ENCODE data around the gene TRAPPC12. TPM values are rescaled to one million over a fixed set of nuclear protein-coding genes. Genes with fewer than 3 reads are reported as not detected.

TRAPPC12 gene
- total RNA-seq, 1 experiment from 2014 or later: 85.0 TPM

GRCh38 chr2:3334392-3335345 lies 44.8 kb upstream of the TRAPPC12 start:
- no peak overlapping the region for H3K27ac Mint-ChIP-seq (ENCODE audit: unreplicated experiment)
- Histone ChIP-seq H3K36me3 (ENCODE audit: control insufficient read depth, insufficient read depth, low read length) (peaks cover 3% of the 10 kb centered on the region), H3K4me1 (no peaks in the 10 kb centered on the region), H3K4me3 (ENCODE audit: low read depth, low read length) (no peak overlapping the region), H3K9me3 (no peaks in the 10 kb centered on the region), H3K27me3 (replicated peaks; ENCODE audit: control insufficient read depth, insufficient read depth, low read length) (no peaks in the 10 kb centered on the region)
- no peaks in the 10 kb centered on the region for H3K27me3 Mint-ChIP-seq (ENCODE audit: insufficient read depth, unreplicated experiment)
- intact Hi-C loops (cut with micrococcal nuclease; ENCODE audit: unreplicated experiment): no loop called here
- ChIA-PET POLR2A (no interaction called here), CTCF (no interaction called here)
- H3K9me3 Mint-ChIP-seq (ENCODE audit: unreplicated experiment): peaks cover 13% of the 10 kb centered on the region
- no peak overlapping the region for H3K4me3 Mint-ChIP-seq (ENCODE audit: unreplicated experiment)
- H3K36me3 Mint-ChIP-seq (ENCODE audit: insufficient read depth, unreplicated experiment): peaks cover 19% of the 10 kb centered on the region
- no peak for TF ChIP-seq CTCF (IDR thresholded peaks at IDR 0.05; ENCODE audit: insufficient read depth in 1 of 2, low read depth in 1 of 2, low read length in 1 of 2, severe bottlenecking in 1 of 2, unreplicated experiment in 1 of 2)
- H3K4me1 Mint-ChIP-seq (ENCODE audit: low read depth, unreplicated experiment): no peaks in the 10 kb centered on the region
- no peak for DNase-seq
- no TSS peak for BruUV-seq (replicated peaks)

- no peak overlapping the region for H3K4me3 ChIP-seq (ENCODE audit: low read depth, low read length)
- Mint-ChIP-seq H3K36me3 (ENCODE audit: insufficient read depth, unreplicated experiment) (peaks cover 6% of the 10 kb centered on the region), H3K27ac (ENCODE audit: unreplicated experiment) (no peak overlapping the region), H3K4me3 (ENCODE audit: unreplicated experiment) (no peak overlapping the region), H3K4me1 (ENCODE audit: low read depth, unreplicated experiment) (no peaks in the 10 kb centered on the region), H3K9me3 (ENCODE audit: unreplicated experiment) (no peaks in the 10 kb centered on the region), H3K27me3 (ENCODE audit: insufficient read depth, unreplicated experiment) (no peaks in the 10 kb centered on the region)
- no peak for TF ChIP-seq CTCF (IDR thresholded peaks at IDR 0.05; ENCODE audit: insufficient read depth in 1 of 2, low read depth in 1 of 2, low read length in 1 of 2, severe bottlenecking in 1 of 2, unreplicated experiment in 1 of 2)
- CTCF ChIA-PET: no interaction called here
- DNase-seq: no peak
- no TSS peak for BruUV-seq (replicated peaks)
- no peaks in the 10 kb centered on the region for H3K9me3 ChIP-seq
- H3K27me3 ChIP-seq (replicated peaks; ENCODE audit: control insufficient read depth, insufficient read depth, low read length): no peaks in the 10 kb centered on the region
- H3K36me3 ChIP-seq (ENCODE audit: control insufficient read depth, insufficient read depth, low read length): no peaks in the 10 kb centered on the region; the same call in 1 of the 2 replicates
- no peaks in the 10 kb centered on the region for H3K4me1 ChIP-seq
- POLR2A ChIA-PET: no interaction called here
- intact Hi-C loops (cut with micrococcal nuclease; ENCODE audit: unreplicated experiment): no loop called here
These were observed 42.6 kb upstream of the TRAPPC12 start for GRCh38 chr2:3336844-3337243.

- intact Hi-C loops (cut with micrococcal nuclease; ENCODE audit: unreplicated experiment): no loop called here
- no peak overlapping the region for H3K4me3 Mint-ChIP-seq (ENCODE audit: unreplicated experiment)
- Histone ChIP-seq H3K4me3 (ENCODE audit: low read depth, low read length) (no peak overlapping the region), H3K4me1 (no peaks in the 10 kb centered on the region), H3K36me3 (ENCODE audit: control insufficient read depth, insufficient read depth, low read length) (no peaks in the 10 kb centered on the region), H3K27me3 (replicated peaks; ENCODE audit: control insufficient read depth, insufficient read depth, low read length) (no peaks in the 10 kb centered on the region), H3K9me3 (no peaks in the 10 kb centered on the region)
- BruUV-seq (replicated peaks): no TSS peak
- H3K36me3 Mint-ChIP-seq (ENCODE audit: insufficient read depth, unreplicated experiment): peaks cover 6% of the 10 kb centered on the region
- ChIA-PET CTCF (no interaction called here), POLR2A (no interaction called here)
- H3K27me3 Mint-ChIP-seq (ENCODE audit: insufficient read depth, unreplicated experiment): no peaks in the 10 kb centered on the region
- no peak for TF ChIP-seq CTCF (IDR thresholded peaks at IDR 0.05; ENCODE audit: insufficient read depth in 1 of 2, low read depth in 1 of 2, low read length in 1 of 2, severe bottlenecking in 1 of 2, unreplicated experiment in 1 of 2)
- DNase-seq: no peak
- no peak overlapping the region for H3K27ac Mint-ChIP-seq (ENCODE audit: unreplicated experiment)
- H3K9me3 Mint-ChIP-seq (ENCODE audit: unreplicated experiment): no peaks in the 10 kb centered on the region
- H3K4me1 Mint-ChIP-seq (ENCODE audit: low read depth, unreplicated experiment): no peaks in the 10 kb centered on the region
These were observed 41.2 kb upstream of the TRAPPC12 start for GRCh38 chr2:3338340-3338739.

All from Caco-2 (cell line).